SK-N-SH (cell line): Measurements from ENCODE around the gene NAA40. TPM values are rescaled to one million over a fixed set of nuclear protein-coding genes. Genes with fewer than 3 reads are reported as not detected.
A peak's percentile ranks its signal among the peaks of the same experiment; 100 is the strongest.

Experiments
- CTCF ChIA-PET: fragments of 300-600, 350-600 bp; formaldehyde crosslinking; extraction: SDS; loops from one replicate; lab custom pipeline; 2021; lab: Yijun Ruan, JAX
- POLR2A ChIA-PET: fragments of 350-600 bp; sonication (Branson Sonifier 250); formaldehyde crosslinking; extraction: SDS; loops from one replicate; lab custom pipeline; 2020; ENCODE audit warnings: antibody characterized with exemption, inconsistent platforms; lab: Yijun Ruan, JAX
- DNase-seq: peaks from one replicate; pipeline ENCODE4 v3.0.0; 2012
- H2AFZ ChIP-seq: fragments of 200-600 bp; sonication (generic); 2 replicates; pipeline ENCODE4 v1.8.1; 2016; ENCODE audit warnings: antibody characterized with exemption, mild to moderate bottlenecking, low read depth
- H3F3A ChIP-seq: fragments of 200-600 bp; sonication (generic); replicated peaks from 2 replicates; pipeline ENCODE3; 2016; ENCODE audit warnings: antibody characterized with exemption, mild to moderate bottlenecking; ENCODE audit not compliant: insufficient read depth
- H3K27ac ChIP-seq, 2 experiments: fragments of 200-500 bp in 1 of 2; fragments of 200-600 bp in 1 of 2; sonication (Bioruptor generic) in 1 of 2; sonication (generic), shearing (Covaris generic) in 1 of 2; 2 replicates each; pipeline versions ENCODE4 v1.5.1 to v1.6.1; 2014 to 2016; ENCODE audit warnings: low read depth in 2 of 2, inconsistent platforms in 1 of 2, low read length in 1 of 2, mild to moderate bottlenecking in 1 of 2, mixed read lengths in 1 of 2
- H3K27me3 ChIP-seq: fragments of 200-600 bp; sonication (generic), shearing (Covaris generic); 2 replicates; pipeline ENCODE4 v1.6.1; 2016; ENCODE audit warnings: mixed run types; ENCODE audit not compliant: insufficient read depth
- H3K36me3 ChIP-seq, 2 experiments: fragments of 200-500 bp in 1 of 2; fragments of 200-600 bp in 1 of 2; sonication (Bioruptor generic) in 1 of 2; sonication (generic) in 1 of 2; replicated peaks in 1 of 2; 2 replicates each; pipeline versions ENCODE3 to v1.5.1; 2014 to 2016; ENCODE audit warnings: low read length in 1 of 2, mild to moderate bottlenecking in 1 of 2; ENCODE audit not compliant: insufficient read depth in 2 of 2, control insufficient read depth in 1 of 2
- H3K4me1 ChIP-seq, 2 experiments: fragments of 200-500 bp in 1 of 2; fragments of 200-600 bp in 1 of 2; sonication (Bioruptor generic) in 1 of 2; sonication (generic), shearing (Covaris generic) in 1 of 2; 2 replicates each; pipeline versions ENCODE4 v1.5.1 to v1.6.1; 2014 to 2016; ENCODE audit warnings: low read depth in 1 of 2, low read length in 1 of 2, mixed run types in 1 of 2; ENCODE audit not compliant: insufficient read depth in 2 of 2, control insufficient read depth in 1 of 2
- H3K4me2 ChIP-seq: fragments of 200-600 bp; sonication (generic), shearing (Covaris generic); 2 replicates; pipeline ENCODE4 v1.6.1; 2017; ENCODE audit warnings: mixed run types
- H3K4me3 ChIP-seq, 2 experiments: fragments of 200-500 bp in 1 of 2; fragments of 200-600 bp in 1 of 2; sonication (Bioruptor generic) in 1 of 2; sonication (generic), shearing (Covaris generic) in 1 of 2; 2 replicates each; pipeline versions ENCODE4 v1.5.1 to v1.8.1; 2014 to 2016; ENCODE audit warnings: low read depth in 2 of 2, inconsistent platforms in 1 of 2, low read length in 1 of 2, mild to moderate bottlenecking in 1 of 2, mixed read lengths in 1 of 2, moderate library complexity in 1 of 2
- H3K79me2 ChIP-seq: fragments of 200-600 bp; sonication (generic); 2 replicates; pipeline ENCODE4 v1.8.1; 2017; ENCODE audit warnings: mild to moderate bottlenecking; ENCODE audit not compliant: insufficient read depth
- H3K9ac ChIP-seq: fragments of 200-600 bp; sonication (generic); 2 replicates; pipeline ENCODE4 v1.6.1; 2017; ENCODE audit warnings: mixed run types
- H3K9me2 ChIP-seq: fragments of 200-600 bp; sonication (generic); 2 replicates; pipeline ENCODE4 v1.6.1; 2017; ENCODE audit warnings: mixed run types
- H3K9me3 ChIP-seq: fragments of 200-600 bp; sonication (generic); 2 replicates; pipeline ENCODE4 v1.6.1; 2017; ENCODE audit warnings: mixed run types, mild to moderate bottlenecking, moderate library complexity
- H4K20me1 ChIP-seq: fragments of 200-600 bp; sonication (generic); 2 replicates; pipeline ENCODE4 v1.6.1; 2017; ENCODE audit warnings: mild to moderate bottlenecking, mixed run types; ENCODE audit not compliant: insufficient read depth
- IRF3 ChIP-seq: fragments of 150-350 bp; IDR thresholded peaks from 2 replicates; pipeline ENCODE4 v1.6.1; 2016; ENCODE audit warnings: mild to moderate bottlenecking, low read depth, low read length
- REST ChIP-seq: IDR thresholded peaks from 2 replicates; pipeline ENCODE4 v1.6.1; 2012; ENCODE audit warnings: mild to moderate bottlenecking, low read depth, low read length, moderate library complexity
- TAF1 ChIP-seq: IDR thresholded peaks from 2 replicates; pipeline ENCODE4 v1.6.1; 2012; ENCODE audit warnings: low read depth, mild to moderate bottlenecking, low read length, moderate library complexity, borderline replicate concordance
- ZBTB33 ChIP-seq: IDR thresholded peaks from 2 replicates; pipeline ENCODE4 v1.4.0; 2012; ENCODE audit warnings: low read depth, borderline replicate concordance
- WGBS: methylation state at CpG from one replicate; pipeline ENCODE4 v1.1.6; 2017; ENCODE audit warnings: low lambda C conversion rate; 5-methylcytosine and 5-hydroxymethylcytosine counted together
- polyA plus RNA-seq, 3 experiments: library from polyadenylated mRNA; depleted of rRNA; stranded (reverse); fragments of >200 nt; gene quantifications; 2 replicates each; pipeline ENCODE4 v1.2.3, GENCODE V29; 2012
- TF ChIP-seq, protein P1 (sequence below): IDR thresholded peaks from 2 replicates; pipeline ENCODE4 v1.4.0; 2012; ENCODE audit warnings: low read depth

Gene NAA40
- polyA plus RNA-seq, 1 of the 3 experiments (the other 2 are of a cell fraction) = 33.0 TPM

GRCh38 chr11:63986932-63987513 is 48.2 kb downstream of the NAA40 start (continued):
- no peak for TF ChIP-seq ZBTB33

DNA sequence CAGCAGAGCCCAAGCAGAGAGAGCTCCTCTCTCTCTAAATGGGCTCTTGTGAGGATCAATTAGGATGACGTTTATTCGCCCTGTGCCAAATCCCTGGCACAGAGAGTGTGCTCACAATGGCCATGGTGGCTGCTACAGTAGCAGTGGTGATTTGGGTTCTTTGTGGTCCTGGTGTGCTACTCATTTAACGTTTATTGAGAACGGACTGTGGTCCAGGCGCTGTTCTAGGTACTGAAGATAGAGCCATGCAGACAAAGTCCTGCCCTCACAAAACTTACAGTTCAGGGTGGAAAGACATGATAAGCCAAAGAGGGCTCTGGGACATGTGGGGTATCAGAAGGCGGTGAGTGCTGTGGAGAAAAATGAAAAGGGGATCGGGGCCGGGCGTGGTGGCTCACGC is 52.8 kb downstream of the NAA40 start:
- peak; percentile 62; the same call in 1 of the 2 replicates for TF ChIP-seq REST
- TF ChIP-seq, protein P1, sequence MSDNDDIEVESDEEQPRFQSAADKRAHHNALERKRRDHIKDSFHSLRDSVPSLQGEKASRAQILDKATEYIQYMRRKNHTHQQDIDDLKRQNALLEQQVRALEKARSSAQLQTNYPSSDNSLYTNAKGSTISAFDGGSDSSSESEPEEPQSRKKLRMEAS = no peak
- TF ChIP-seq IRF3 = no peak
- no peak for TF ChIP-seq TAF1

More for the DNA sequence above, 52.8 kb downstream of the NAA40 start:
- no peaks in the 10 kb centered on the region for H3K9me3 ChIP-seq
- no peaks in the 10 kb centered on the region for H3K27me3 ChIP-seq
- H2AFZ ChIP-seq = no peak overlapping the region
- 96% methylated on average over 10 of the region's 10 CpGs for WGBS
- H3K9ac ChIP-seq = no peak overlapping the region
- CTCF ChIA-PET = interaction anchor here (1.0 to 2.1 kb wide), 3 partner anchors 46 to 161 kb away, joined by 4 to 9 read pairs (median 4); no protein-coding TSS in a partner anchor
- H3K4me3 ChIP-seq = no peak overlapping the region
- peaks cover 7 to 10% of the 10 kb centered on the region in 2 experiments; a peak in 3 of 4 replicates for H3K4me1 ChIP-seq
- DNase-seq = no peak
- peaks cover 58% of the 10 kb centered on the region for H3K79me2 ChIP-seq
- H3K4me2 ChIP-seq = no peak overlapping the region
- no peaks in the 10 kb centered on the region for H3K9me2 ChIP-seq
- H3F3A ChIP-seq = no peaks in the 10 kb centered on the region
- POLR2A ChIA-PET = interaction anchor here (1.1 kb wide), 1 partner anchor 9 kb away, joined by 3 read pairs; no protein-coding TSS in a partner anchor
- H3K36me3 ChIP-seq = peaks cover 25% of the 10 kb centered on the region in 2 experiments
- no peak overlapping the region; a peak in 1 of 4 replicates for H3K27ac ChIP-seq
- peaks cover 31% of the 10 kb centered on the region for H4K20me1 ChIP-seq
